PC-9 (cell line): ENCODE data around the gene NKAIN2. TPM values are rescaled to one million over a fixed set of nuclear protein-coding genes. Genes with fewer than 3 reads are reported as not detected.
"Not testable (repeated sequence)": the region's sequence is repeated elsewhere in the genome, so short reads cannot be mapped to it uniquely, and the experiment has no call there.

Source experiments
- BruUV-seq: library from RNA; stranded (reverse); fragments of 400-500 nt; replicated peaks from 2 replicates; lab custom pipeline; 2021; lab: Mats Ljungman, UMichigan
- CTCF ChIA-PET: fragments of 300-600 bp; sonication (Branson Sonifier 250); formaldehyde crosslinking; loops from one replicate; lab custom pipeline; 2022; ENCODE audit warnings: antibody characterized with exemption; lab: Charles Lee
- POLR2A ChIA-PET: fragments of 300-600 bp; sonication (Branson Sonifier 250); formaldehyde crosslinking; loops from one replicate; lab custom pipeline; 2022; ENCODE audit warnings: antibody characterized with exemption; ENCODE audit not compliant: unreplicated experiment; lab: Charles Lee
- DNase-seq, 2 experiments: peaks; one replicate each; pipeline versions ENCODE4 v3.0.0 to v3.0.0-alpha.2; 2015 to 2022; ENCODE audit warnings: mixed read lengths in 1 of 2
- H2AFZ ChIP-seq: fragments of 200-600 bp; sonication (generic); 2 replicates; pipeline ENCODE4 v1.8.1; 2017; ENCODE audit warnings: antibody characterized with exemption
- H3F3A ChIP-seq: fragments of 200-600 bp; sonication (generic); 2 replicates; pipeline ENCODE4 v1.8.1; 2017; ENCODE audit warnings: antibody characterized with exemption, mild to moderate bottlenecking, low read depth; ENCODE audit not compliant: insufficient read depth
- H3K27ac ChIP-seq: fragments of 200-600 bp; sonication (generic); 2 replicates; pipeline ENCODE4 v1.6.1; 2016; ENCODE audit warnings: mixed run types
- H3K27me3 ChIP-seq: fragments of 200-600 bp; sonication (generic); 2 replicates; pipeline ENCODE4 v1.6.1; 2016; ENCODE audit warnings: low read depth, mixed run types; ENCODE audit not compliant: insufficient read depth
- H3K36me3 ChIP-seq: fragments of 200-600 bp; sonication (generic); 2 replicates; pipeline ENCODE4 v1.6.1; 2016; ENCODE audit warnings: low read depth, mixed run types
- H3K4me1 ChIP-seq: fragments of 200-600 bp; sonication (generic); replicated peaks from 2 replicates; pipeline ENCODE4 v1.6.1; 2016; ENCODE audit warnings: mixed run types; ENCODE audit not compliant: insufficient read depth
- H3K4me2 ChIP-seq: fragments of 200-600 bp; sonication (generic); 2 replicates; pipeline ENCODE4 v1.6.1; 2017; ENCODE audit warnings: mixed run types
- H3K4me3 ChIP-seq: fragments of 200-600 bp; sonication (generic); 2 replicates; pipeline ENCODE4 v1.6.1; 2016; ENCODE audit warnings: mixed run types
- H3K79me2 ChIP-seq: fragments of 200-600 bp; sonication (generic); 2 replicates; pipeline ENCODE4 v1.6.1; 2017; ENCODE audit warnings: low read depth, mixed run types
- H3K9me2 ChIP-seq: fragments of 200-600 bp; sonication (generic); 2 replicates; pipeline ENCODE4 v1.8.1; 2017; ENCODE audit warnings: mild to moderate bottlenecking; ENCODE audit not compliant: insufficient read depth
- H3K9me3 ChIP-seq: fragments of 200-600 bp; sonication (generic); 2 replicates; pipeline ENCODE4 v1.8.1; 2016; ENCODE audit warnings: low read depth; ENCODE audit not compliant: insufficient read depth
- H4K20me1 ChIP-seq: fragments of 200-600 bp; sonication (generic); 2 replicates; pipeline ENCODE4 v1.8.1; 2017; ENCODE audit not compliant: insufficient read depth
- CTCF ChIP-seq: fragments of 200-600 bp; sonication (generic); conservative IDR thresholded peaks from 2 replicates; pipeline ENCODE4 v1.6.1; 2017; ENCODE audit warnings: mixed run types, antibody characterized with exemption, mild to moderate bottlenecking, moderate library complexity
- EZH2 ChIP-seq: fragments of 200-600 bp; sonication (generic); IDR thresholded peaks from 2 replicates; pipeline ENCODE4 v1.8.0; 2017; ENCODE audit warnings: antibody characterized with exemption, low read depth
- intact Hi-C: fragments of 100-400 bp; cut with micrococcal nuclease; formaldehyde crosslinking; loops from one replicate; pipeline ENCODE4 v1.10.0; 2022; ENCODE audit not compliant: unreplicated experiment
- total RNA-seq: library from RNA; stranded (reverse); gene quantifications from 2 replicates; pipeline ENCODE4 v1.2.3, GENCODE V29; 2021

NKAIN2 gene
- total RNA-seq, 1 experiment from 2014 or later, result not detected

- TF ChIP-seq EZH2 (no peak), CTCF (no peak)
- DNase-seq, result no peak
- intact Hi-C loops, result no loop called here
Observed at GRCh38 chr6:124694139-124694705, 890.6 kb downstream of the NKAIN2 start.

GRCh38 chr6:124699038-124699437 lies 895.4 kb downstream of the NKAIN2 start:
- no peaks in the 10 kb centered on the region for H3F3A ChIP-seq
- no peak for DNase-seq
- no peaks in the 10 kb centered on the region; the same call in 1 of the 2 replicates for H3K9me2 ChIP-seq
- ChIA-PET CTCF (no interaction called here), POLR2A (no interaction called here)
- H3K27me3 ChIP-seq, result no peaks in the 10 kb centered on the region
- no peak overlapping the region for H3K4me2 ChIP-seq
- no peaks in the 10 kb centered on the region for H3K79me2 ChIP-seq
- no peak overlapping the region for H3K4me3 ChIP-seq
- no TSS peak for BruUV-seq
- H3K36me3 ChIP-seq, result no peaks in the 10 kb centered on the region
- H3K9me3 ChIP-seq, result no peaks in the 10 kb centered on the region
- no peaks in the 10 kb centered on the region for H4K20me1 ChIP-seq
- no peak for TF ChIP-seq CTCF
- TF ChIP-seq EZH2, result no peak
- intact Hi-C loops, result no loop called here
- H3K27ac ChIP-seq, result no peak overlapping the region
- no peak overlapping the region for H2AFZ ChIP-seq
- H3K4me1 ChIP-seq, result no peaks in the 10 kb centered on the region

More at GRCh38 chr6:124694139-124694705, 890.6 kb downstream of the NKAIN2 start:
- Histone ChIP-seq H3K27ac (no peak overlapping the region), H3K4me3 (no peak overlapping the region), H3F3A (no peaks in the 10 kb centered on the region), H3K4me1 (no peaks in the 10 kb centered on the region), H3K9me2 (no peaks in the 10 kb centered on the region; the same call in 1 of the 2 replicates), H3K4me2 (no peak overlapping the region), H3K36me3 (no peaks in the 10 kb centered on the region), H3K9me3 (no peaks in the 10 kb centered on the region), H2AFZ (no peak overlapping the region), H3K79me2 (no peaks in the 10 kb centered on the region), H3K27me3 (no peaks in the 10 kb centered on the region), H4K20me1 (no peaks in the 10 kb centered on the region)
- CTCF ChIA-PET, result no interaction called here
- no TSS peak for BruUV-seq
- POLR2A ChIA-PET, result no interaction called here

GRCh38 chr6:124703541-124703940 lies 899.9 kb downstream of the NKAIN2 start:
- DNase-seq, result no peak
- Histone ChIP-seq H3K4me1 (no peaks in the 10 kb centered on the region), H3K4me2 (no peak overlapping the region), H3K36me3 (no peaks in the 10 kb centered on the region), H3K27ac (no peak overlapping the region), H3K9me3 (no peaks in the 10 kb centered on the region), H4K20me1 (no peaks in the 10 kb centered on the region), H3K9me2 (no peaks in the 10 kb centered on the region), H3K79me2 (no peaks in the 10 kb centered on the region), H2AFZ (no peak overlapping the region), H3F3A (no peaks in the 10 kb centered on the region), H3K4me3 (no peak overlapping the region), H3K27me3 (no peaks in the 10 kb centered on the region)
- no TSS peak for BruUV-seq
- POLR2A ChIA-PET, result no interaction called here
- intact Hi-C loops, result no loop called here
- CTCF ChIA-PET, result no interaction called here
- TF ChIP-seq EZH2, result no peak
- no peak for TF ChIP-seq CTCF

- H3K4me1 ChIP-seq, BruUV-seq, H3K27me3 ChIP-seq, H3F3A ChIP-seq, H4K20me1 ChIP-seq, intact Hi-C loops, H3K9me2 ChIP-seq, CTCF ChIA-PET, H3K79me2 ChIP-seq, H3K36me3 ChIP-seq, H3K9me3 ChIP-seq, H3K27ac ChIP-seq: not testable (repeated sequence)
- Histone ChIP-seq H2AFZ (peak overlapping the region; percentile 76), H3K4me3 (peak overlapping the region; percentile 54), H3K4me2 (peak overlapping the region; percentile 71)
- POLR2A ChIA-PET, result interaction anchor here (0.6 to 0.7 kb wide), 2 partner anchors 16 to 27 kb away, joined by 4 to 5 read pairs; no protein-coding TSS in a partner anchor
- DNase-seq, result peak in 1 of 2 experiments; percentile 32
Observed at GRCh38 chr6:124712532-124712931, 908.9 kb downstream of the NKAIN2 start.
